ENCODE measurements around the gene YWHAE. TPM values are rescaled to one million over a fixed set of nuclear protein-coding genes. Genes with fewer than 3 reads are reported as not detected.
A peak's percentile ranks its signal among the peaks of the same experiment; 100 is the strongest.
"Not testable (repeated sequence)": the region's sequence is repeated elsewhere in the genome, so short reads cannot be mapped to it uniquely, and the experiment has no call there.

Gene YWHAE
- total RNA-seq, 1 donor from 2014 or later = 820 TPM

GRCh38 chr17:1420163-1420562 is 20.1 kb upstream of the YWHAE start:
- H3K36me3 Mint-ChIP-seq (ENCODE audit: low read depth, unreplicated experiment) = peaks cover 27% of the 10 kb centered on the region
- DNase-seq (ENCODE audit: low spot score) = no peak
- no peaks in the 10 kb centered on the region for H3K9me3 Mint-ChIP-seq (ENCODE audit: unreplicated experiment)

GRCh38 chr17:1418476-1418875 is 18.5 kb upstream of the YWHAE start:
- not testable (repeated sequence) for H3K9me3 Mint-ChIP-seq (ENCODE audit: unreplicated experiment); H3K27me3 Mint-ChIP-seq (ENCODE audit: unreplicated experiment)
- peaks cover 25% of the 10 kb centered on the region for H3K36me3 Mint-ChIP-seq (ENCODE audit: low read depth, unreplicated experiment)

More at GRCh38 chr17:1420163-1420562, 20.1 kb upstream of the YWHAE start:
- Mint-ChIP-seq H3K4me1 (ENCODE audit: unreplicated experiment) (no peaks in the 10 kb centered on the region), H3K27ac (ENCODE audit: unreplicated experiment) (no peak overlapping the region), H3K27me3 (ENCODE audit: unreplicated experiment) (peaks cover 1% of the 10 kb centered on the region), H3K4me3 (ENCODE audit: unreplicated experiment) (no peak overlapping the region)
- TF ChIP-seq, protein P1, sequence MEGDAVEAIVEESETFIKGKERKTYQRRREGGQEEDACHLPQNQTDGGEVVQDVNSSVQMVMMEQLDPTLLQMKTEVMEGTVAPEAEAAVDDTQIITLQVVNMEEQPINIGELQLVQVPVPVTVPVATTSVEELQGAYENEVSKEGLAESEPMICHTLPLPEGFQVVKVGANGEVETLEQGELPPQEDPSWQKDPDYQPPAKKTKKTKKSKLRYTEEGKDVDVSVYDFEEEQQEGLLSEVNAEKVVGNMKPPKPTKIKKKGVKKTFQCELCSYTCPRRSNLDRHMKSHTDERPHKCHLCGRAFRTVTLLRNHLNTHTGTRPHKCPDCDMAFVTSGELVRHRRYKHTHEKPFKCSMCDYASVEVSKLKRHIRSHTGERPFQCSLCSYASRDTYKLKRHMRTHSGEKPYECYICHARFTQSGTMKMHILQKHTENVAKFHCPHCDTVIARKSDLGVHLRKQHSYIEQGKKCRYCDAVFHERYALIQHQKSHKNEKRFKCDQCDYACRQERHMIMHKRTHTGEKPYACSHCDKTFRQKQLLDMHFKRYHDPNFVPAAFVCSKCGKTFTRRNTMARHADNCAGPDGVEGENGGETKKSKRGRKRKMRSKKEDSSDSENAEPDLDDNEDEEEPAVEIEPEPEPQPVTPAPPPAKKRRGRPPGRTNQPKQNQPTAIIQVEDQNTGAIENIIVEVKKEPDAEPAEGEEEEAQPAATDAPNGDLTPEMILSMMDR (IDR thresholded peaks at IDR 0.05; ENCODE audit: unreplicated experiment) = no peak

DNA sequence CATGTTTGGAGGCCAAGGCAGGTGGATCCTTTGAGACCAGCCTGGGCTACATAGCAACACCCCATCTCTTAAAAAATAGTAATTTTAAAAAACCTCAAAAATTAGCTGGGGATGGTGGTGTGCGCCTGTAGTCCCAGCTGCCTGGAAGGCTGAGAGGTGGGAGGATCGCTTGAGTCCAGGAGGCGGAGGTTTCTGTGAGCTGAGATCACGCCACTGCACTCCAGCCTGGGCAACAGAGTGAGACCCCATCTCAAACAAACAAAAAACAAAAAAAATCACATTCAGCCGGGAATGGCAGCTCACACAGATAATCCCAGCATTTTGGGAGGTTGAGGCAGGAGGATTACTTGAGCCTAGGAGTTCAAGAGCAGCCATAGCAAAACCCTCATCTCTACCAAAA is 16.4 kb upstream of the YWHAE start:
- H3K9me3 Mint-ChIP-seq (ENCODE audit: unreplicated experiment) = no peaks in the 10 kb centered on the region

More at GRCh38 chr17:1418476-1418875, 18.5 kb upstream of the YWHAE start:
- not testable (repeated sequence) for H3K27ac Mint-ChIP-seq (ENCODE audit: unreplicated experiment); H3K4me1 Mint-ChIP-seq (ENCODE audit: unreplicated experiment); H3K4me3 Mint-ChIP-seq (ENCODE audit: unreplicated experiment); DNase-seq (ENCODE audit: low spot score)

GRCh38 chr17:1414634-1415033 is 14.6 kb upstream of the YWHAE start:
- H3K4me1 Mint-ChIP-seq (ENCODE audit: unreplicated experiment) = peaks cover 10% of the 10 kb centered on the region
- TF ChIP-seq, protein P1 (IDR thresholded peaks at IDR 0.05; ENCODE audit: unreplicated experiment) = no peak
- peaks cover 3% of the 10 kb centered on the region for H3K27me3 Mint-ChIP-seq (ENCODE audit: unreplicated experiment)
- H3K4me3 Mint-ChIP-seq (ENCODE audit: unreplicated experiment) = peak overlapping the region; percentile 9
- peaks cover 10% of the 10 kb centered on the region for H3K36me3 Mint-ChIP-seq (ENCODE audit: low read depth, unreplicated experiment)
- H3K27ac Mint-ChIP-seq (ENCODE audit: unreplicated experiment) = peak overlapping the region; percentile 89
- no peak for DNase-seq (ENCODE audit: low spot score)
- H3K9me3 Mint-ChIP-seq (ENCODE audit: unreplicated experiment) = no peaks in the 10 kb centered on the region

More for the DNA sequence above, 16.4 kb upstream of the YWHAE start:
- TF ChIP-seq, protein P1 (IDR thresholded peaks at IDR 0.05; ENCODE audit: unreplicated experiment) = no peak
- Mint-ChIP-seq H3K4me1 (ENCODE audit: unreplicated experiment) (peaks cover 9% of the 10 kb centered on the region), H3K27ac (ENCODE audit: unreplicated experiment) (no peak overlapping the region), H3K4me3 (ENCODE audit: unreplicated experiment) (no peak overlapping the region), H3K36me3 (ENCODE audit: low read depth, unreplicated experiment) (peaks cover 13% of the 10 kb centered on the region), H3K27me3 (ENCODE audit: unreplicated experiment) (peaks cover 2% of the 10 kb centered on the region)
- DNase-seq (ENCODE audit: low spot score) = no peak

DNA sequence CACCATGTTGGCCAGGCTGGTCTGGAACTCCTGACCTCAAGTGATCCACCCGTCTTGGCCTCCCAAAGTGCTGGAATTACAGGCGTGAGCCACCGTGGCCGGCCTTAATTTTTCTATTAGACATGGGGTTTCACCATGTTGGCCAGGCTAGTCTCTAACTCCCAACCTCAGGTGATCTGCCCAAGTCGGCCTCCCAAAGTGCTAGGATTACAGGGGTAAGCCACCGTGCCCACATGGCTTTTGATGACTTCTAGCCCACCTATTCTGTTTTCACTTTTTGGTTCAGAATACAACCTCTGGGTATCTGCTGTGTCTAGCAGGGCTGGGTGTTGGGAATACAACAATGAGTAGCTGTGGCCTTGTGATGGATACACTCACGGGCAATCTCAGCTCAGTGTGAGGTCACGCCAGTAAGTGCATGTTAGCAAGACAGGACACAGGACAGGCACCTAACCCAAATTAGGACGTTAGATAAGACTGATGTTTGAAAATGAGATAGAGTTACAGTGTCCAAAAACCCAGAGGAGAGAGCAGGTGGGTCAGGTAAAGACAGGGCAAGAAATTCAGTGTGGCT is 14.1 kb upstream of the YWHAE start:
- TF ChIP-seq, protein P1 (IDR thresholded peaks at IDR 0.05; ENCODE audit: unreplicated experiment) = no peak
- Mint-ChIP-seq H3K4me3 (ENCODE audit: unreplicated experiment) (peak overlapping the region; percentile 9), H3K27ac (ENCODE audit: unreplicated experiment) (peak overlapping the region; percentile 25)

More for the DNA sequence above, 14.1 kb upstream of the YWHAE start:
- no peak for DNase-seq (ENCODE audit: low spot score)
- Mint-ChIP-seq H3K4me1 (ENCODE audit: unreplicated experiment) (peaks cover 10% of the 10 kb centered on the region), H3K9me3 (ENCODE audit: unreplicated experiment) (no peaks in the 10 kb centered on the region), H3K36me3 (ENCODE audit: low read depth, unreplicated experiment) (peaks cover 10% of the 10 kb centered on the region), H3K27me3 (ENCODE audit: unreplicated experiment) (peaks cover 3% of the 10 kb centered on the region)
